MM.1S (cell line): ENCODE measurements around the gene TDRD7.

Experiments used
- DNase-seq: peaks from one replicate; pipeline ENCODE4 v3.0.0-alpha.2; 2015
- H2AFZ ChIP-seq: fragments of 300-600 bp; sonication (generic); 2 replicates; pipeline ENCODE4 v1.6.0; 2016; ENCODE audit warnings: antibody characterized with exemption, low read length
- H3F3A ChIP-seq: fragments of 300-600 bp; sonication (generic); 2 replicates; pipeline ENCODE4 v1.6.1; 2016; ENCODE audit warnings: mild to moderate bottlenecking, antibody characterized with exemption, low read length, moderate library complexity, mixed read lengths; ENCODE audit not compliant: insufficient read depth
- H3K27ac ChIP-seq: fragments of 300-600 bp; sonication (generic); 2 replicates; pipeline ENCODE4 v1.5.1; 2016; ENCODE audit warnings: mild to moderate bottlenecking, low read length
- H3K27me3 ChIP-seq: fragments of 300-600 bp; sonication (generic); replicated peaks from 2 replicates; pipeline ENCODE4 v1.6.0; 2016; ENCODE audit warnings: low read length; ENCODE audit not compliant: insufficient read depth
- H3K36me3 ChIP-seq: fragments of 300-600 bp; sonication (generic); replicated peaks from 2 replicates; pipeline ENCODE4 v1.6.1; 2016; ENCODE audit warnings: mild to moderate bottlenecking, low read length, mixed read lengths; ENCODE audit not compliant: insufficient read depth
- H3K4me1 ChIP-seq: fragments of 300-600 bp; sonication (generic); 2 replicates; pipeline ENCODE4 v1.6.1; 2016; ENCODE audit warnings: low read length, mixed read lengths
- H3K4me2 ChIP-seq: fragments of 300-600 bp; sonication (generic); 2 replicates; pipeline ENCODE4 v1.6.0; 2016; ENCODE audit warnings: low read depth, low read length
- H3K4me3 ChIP-seq: fragments of 300-600 bp; sonication (generic); 2 replicates; pipeline ENCODE4 v1.5.1; 2016; ENCODE audit warnings: low read length, mixed read lengths
- H3K79me2 ChIP-seq: fragments of 300-600 bp; sonication (generic); 2 replicates; pipeline ENCODE4 v1.6.1; 2016; ENCODE audit warnings: mixed run types, low read length, mixed read lengths
- H3K9ac ChIP-seq: fragments of 300-600 bp; sonication (generic); 2 replicates; pipeline ENCODE4 v1.6.1; 2016; ENCODE audit warnings: low read length, mixed read lengths
- H3K9me2 ChIP-seq: fragments of 300-600 bp; sonication (generic); replicated peaks from 2 replicates; pipeline ENCODE4 v1.6.1; 2016; ENCODE audit warnings: mild to moderate bottlenecking, low read length, mixed read lengths; ENCODE audit not compliant: insufficient read depth
- H3K9me3 ChIP-seq: fragments of 300-600 bp; sonication (generic); replicated peaks from 2 replicates; pipeline ENCODE4 v1.6.1; 2016; ENCODE audit warnings: mild to moderate bottlenecking, low read length, mixed read lengths; ENCODE audit not compliant: insufficient read depth
- H4K20me1 ChIP-seq: fragments of 300-600 bp; sonication (generic); 2 replicates; pipeline ENCODE4 v1.6.1; 2016; ENCODE audit warnings: mild to moderate bottlenecking, low read length, moderate library complexity, mixed read lengths; ENCODE audit not compliant: insufficient read depth
- CTCF ChIP-seq: fragments of 300-600 bp; sonication (generic); IDR thresholded peaks from 2 replicates; pipeline ENCODE4 v1.5.1; 2016; ENCODE audit warnings: antibody characterized with exemption, low read length, mixed read lengths
- EZH2 ChIP-seq: fragments of 300-600 bp; sonication (generic); optimal IDR thresholded peaks from 2 replicates; pipeline ENCODE3; 2017; ENCODE audit warnings: low read depth, mild to moderate bottlenecking, antibody characterized with exemption, low read length, mixed read lengths
- EZH2phosphoT487 ChIP-seq: fragments of 300-600 bp; sonication (generic); IDR thresholded peaks from 2 replicates; pipeline ENCODE4 v1.6.1; 2018; ENCODE audit warnings: antibody characterized with exemption, low read length

The TDRD7 gene

GRCh38 chr9:97516111-97516510 is 104.2 kb downstream of the TDRD7 start:
- no peak for TF ChIP-seq CTCF
- TF ChIP-seq EZH2, result no peak
- TF ChIP-seq EZH2phosphoT487, result no peak
- Histone ChIP-seq H3K9me3 (no peaks in the 10 kb centered on the region), H3K27ac (no peak overlapping the region), H3K4me3 (no peak overlapping the region), H3K4me1 (peaks cover 6% of the 10 kb centered on the region), H3K79me2 (no peaks in the 10 kb centered on the region), H3K9ac (no peak overlapping the region), H3K9me2 (no peaks in the 10 kb centered on the region), H3K27me3 (no peaks in the 10 kb centered on the region), H3K36me3 (no peaks in the 10 kb centered on the region), H3K4me2 (no peak overlapping the region), H4K20me1 (no peaks in the 10 kb centered on the region), H3F3A (no peaks in the 10 kb centered on the region), H2AFZ (no peak overlapping the region)
- DNase-seq, result no peak

GRCh38 chr9:97517331-97518089 is 105.6 kb downstream of the TDRD7 start:
- Histone ChIP-seq H3K4me3 (no peak overlapping the region), H3K36me3 (no peaks in the 10 kb centered on the region), H3K27ac (no peak overlapping the region), H4K20me1 (no peaks in the 10 kb centered on the region), H3K79me2 (no peaks in the 10 kb centered on the region), H3K4me1 (no peaks in the 10 kb centered on the region), H3K4me2 (no peak overlapping the region), H3K27me3 (no peaks in the 10 kb centered on the region), H3K9me3 (no peaks in the 10 kb centered on the region), H3K9me2 (no peaks in the 10 kb centered on the region), H3F3A (no peaks in the 10 kb centered on the region), H3K9ac (no peak overlapping the region), H2AFZ (no peak overlapping the region)
- no peak for DNase-seq
- TF ChIP-seq EZH2phosphoT487 (no peak), CTCF (no peak), EZH2 (no peak)

GRCh38 chr9:97518166-97518908 is 106.4 kb downstream of the TDRD7 start:
- no peaks in the 10 kb centered on the region for H3K4me1 ChIP-seq
- H4K20me1 ChIP-seq, result no peaks in the 10 kb centered on the region
- H3K79me2 ChIP-seq, result no peaks in the 10 kb centered on the region
- no peaks in the 10 kb centered on the region for H3F3A ChIP-seq
- H3K9me2 ChIP-seq, result no peaks in the 10 kb centered on the region
- no peak overlapping the region for H3K27ac ChIP-seq
- no peak for TF ChIP-seq EZH2
- TF ChIP-seq EZH2phosphoT487, result no peak
- TF ChIP-seq CTCF, result no peak
- no peaks in the 10 kb centered on the region for H3K27me3 ChIP-seq
- H3K4me3 ChIP-seq, result no peak overlapping the region
- H3K4me2 ChIP-seq, result no peak overlapping the region
- DNase-seq, result no peak
- no peaks in the 10 kb centered on the region for H3K36me3 ChIP-seq
- no peaks in the 10 kb centered on the region for H3K9me3 ChIP-seq
- H3K9ac ChIP-seq, result no peak overlapping the region
- H2AFZ ChIP-seq, result no peak overlapping the region
